Stimulated activated naive CD4-positive, alpha-beta T cell (primary cell): Measurements from ENCODE around the gene TSPAN2.
A peak's percentile ranks its signal among the peaks of the same experiment; 100 is the strongest.

ENCODE experiments used
- DNase-seq, 6 experiments: peaks; one replicate each; lab custom pipeline; 2025; lab: John Stamatoyannopoulos, UW

TSPAN2 gene

DNA sequence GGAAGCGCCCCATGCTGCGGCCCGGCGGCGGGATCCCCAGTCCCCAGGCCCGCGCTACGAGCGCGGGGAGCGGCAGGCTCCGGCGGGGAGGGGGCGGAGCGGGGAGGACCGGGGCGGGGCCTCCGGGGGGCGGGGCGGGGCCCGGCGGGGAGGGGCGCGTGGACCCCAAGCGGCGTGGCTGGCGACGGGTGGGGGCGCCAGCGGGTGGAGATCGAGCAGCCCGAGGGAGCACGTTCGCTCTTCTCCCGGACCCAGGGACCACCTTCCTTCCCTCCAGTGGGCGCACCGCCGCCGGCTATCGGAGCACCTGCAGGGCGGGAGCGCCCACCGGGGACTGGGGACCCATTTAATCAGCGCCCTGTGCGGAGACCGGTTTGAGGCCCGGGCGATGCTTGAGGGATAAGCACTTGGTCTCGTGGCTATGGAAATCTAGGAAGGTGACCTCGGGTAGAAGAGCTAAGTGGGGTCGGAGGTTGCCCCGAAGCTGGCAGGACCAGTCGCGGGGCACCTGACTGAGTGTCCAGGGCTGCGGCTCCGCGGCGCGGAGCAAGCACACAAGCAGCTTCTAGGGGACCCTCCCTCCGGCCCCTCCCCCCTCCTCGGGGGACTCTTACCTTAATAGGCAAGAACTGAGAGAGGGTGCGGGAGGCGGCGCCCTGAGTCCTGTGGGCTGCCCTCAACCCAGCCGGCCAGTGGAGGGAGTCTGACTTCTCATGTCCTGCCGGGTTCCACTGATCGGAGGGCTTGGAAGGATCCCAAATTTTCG, at the start of gene TSPAN2:
TSS of gene TSPAN2 (minus strand) at position 84 of the 766 bp plus-strand sequence. CDS start at position 13, 71 bp downstream.
- peak; percentile 40 to 73 (median 61) for DNase-seq

DNA sequence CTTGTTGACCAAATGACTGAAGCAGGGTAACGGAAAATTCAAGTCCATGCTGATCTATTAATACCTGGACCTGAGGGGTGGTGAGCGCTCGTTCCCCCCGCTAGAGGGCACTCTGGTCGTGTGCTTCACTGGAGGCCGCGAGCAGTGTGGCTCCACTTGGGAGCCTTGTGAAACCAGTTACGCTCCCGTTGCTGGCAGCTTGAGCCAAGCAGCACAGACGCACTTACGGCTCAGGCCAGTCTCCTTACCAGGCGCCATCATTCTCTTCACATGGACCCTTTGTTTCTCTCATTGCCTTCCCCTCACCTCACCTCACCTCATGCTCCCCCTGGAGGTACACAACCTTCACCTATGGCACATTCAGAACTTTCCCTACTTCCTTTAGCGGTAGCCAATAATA, 49.7 kb upstream of the TSPAN2 start:
- peak; percentile 23 to 58 (median 38) for DNase-seq

DNA sequence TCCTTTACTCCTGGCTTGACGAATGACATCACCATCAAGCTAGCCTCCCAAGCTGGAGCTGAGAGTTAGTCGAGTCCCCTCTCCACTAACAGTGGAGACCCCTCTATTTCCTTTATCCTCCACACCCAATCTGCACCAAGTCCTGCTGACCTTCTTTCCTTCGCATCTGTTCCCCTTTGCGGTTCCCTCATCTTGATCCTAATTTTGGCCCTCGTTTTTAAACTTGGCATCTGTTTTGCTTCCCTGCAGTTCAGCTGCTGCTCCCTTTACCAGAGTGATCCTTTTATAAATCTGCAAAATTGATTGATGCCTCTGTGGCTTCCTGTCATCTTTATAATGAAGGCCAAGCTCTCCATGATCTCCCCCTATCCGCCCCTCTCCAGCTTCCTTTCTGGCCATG, 49.0 kb upstream of the TSPAN2 start:
- DNase-seq, result no peak

DNA sequence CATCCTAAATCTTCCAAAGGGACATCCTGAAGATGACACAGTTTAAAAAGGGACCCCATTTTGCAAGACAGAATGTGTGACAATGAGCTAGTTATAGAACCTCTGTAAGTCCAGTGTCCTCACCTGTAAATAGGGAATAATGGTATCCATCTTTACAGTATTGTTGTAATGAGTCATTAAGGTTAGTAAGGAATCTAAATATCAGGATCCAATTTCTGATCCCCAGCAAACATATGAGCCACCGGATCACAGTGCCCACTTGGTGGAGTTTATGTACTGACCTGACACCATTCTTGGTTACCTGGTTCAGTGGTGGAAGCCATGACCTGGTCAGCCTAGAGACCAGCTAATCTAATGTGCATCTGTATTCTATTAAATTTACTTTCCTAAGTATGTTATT, 47.9 kb upstream of the TSPAN2 start:
- no peak for DNase-seq

GRCh38 chr1:115136706-115137105, 47.4 kb upstream of the TSPAN2 start:
- DNase-seq, result no peak

- DNase-seq, result no peak
These were observed 46.8 kb upstream of the TSPAN2 start for GRCh38 chr1:115136106-115136505.

DNA sequence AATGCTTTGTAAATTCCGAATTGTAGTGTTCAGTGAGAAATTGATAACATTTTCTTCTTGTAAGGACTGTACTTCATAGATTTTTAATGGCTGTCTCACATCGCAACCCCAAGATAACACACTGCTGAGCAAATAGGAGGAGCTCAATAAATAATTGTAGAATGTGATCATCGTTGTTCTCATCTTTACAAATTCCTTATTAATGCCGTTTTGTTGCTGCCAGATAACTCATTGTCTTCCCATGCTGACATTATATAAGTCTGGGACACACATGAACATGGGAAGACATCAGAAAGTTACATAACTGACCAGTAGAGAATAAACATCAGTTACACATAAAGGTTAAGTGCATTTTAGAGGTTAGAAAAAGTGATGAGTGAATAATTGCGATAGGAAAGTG, 46.4 kb upstream of the TSPAN2 start:
- DNase-seq, result no peak

DNA sequence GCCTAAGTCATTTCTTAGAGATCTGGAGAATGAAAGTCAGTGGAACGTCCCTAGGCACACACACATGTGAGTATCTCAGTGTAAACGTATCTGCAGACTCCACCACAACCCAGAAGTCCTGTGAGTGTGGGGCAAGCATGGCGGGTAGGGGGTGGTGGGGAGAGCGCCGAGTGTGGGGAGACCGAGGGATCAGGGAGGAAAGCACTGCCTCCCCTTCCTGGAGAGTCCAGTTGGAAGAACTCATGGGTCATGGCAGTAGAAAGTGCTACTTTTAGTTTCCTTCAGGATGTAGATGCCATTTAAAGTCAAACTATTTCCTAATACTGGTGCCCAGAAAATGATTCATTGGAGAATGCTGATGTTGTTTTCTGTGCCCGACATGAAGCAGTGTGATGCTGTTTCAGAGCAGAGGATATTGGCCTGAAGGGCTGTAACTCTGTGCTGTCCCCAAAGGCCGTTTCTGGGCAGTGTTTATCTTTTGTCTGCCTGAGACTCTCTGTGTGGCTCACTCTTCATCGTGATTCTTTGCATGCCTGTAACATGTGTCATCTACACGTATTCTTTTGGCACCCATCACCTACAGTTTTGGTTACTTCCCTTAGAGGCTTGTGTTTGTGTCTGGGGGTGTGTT, 45.7 kb upstream of the TSPAN2 start:
- DNase-seq, result no peak

- no peak for DNase-seq
These were observed 44.9 kb upstream of the TSPAN2 start for GRCh38 chr1:115134231-115134630.

GRCh38 chr1:115133440-115133839, 44.1 kb upstream of the TSPAN2 start:
- DNase-seq, result no peak

GRCh38 chr1:115130786-115131185, 41.5 kb upstream of the TSPAN2 start:
- no peak for DNase-seq

GRCh38 chr1:115129071-115129640, 39.9 kb upstream of the TSPAN2 start:
- no peak for DNase-seq

DNA sequence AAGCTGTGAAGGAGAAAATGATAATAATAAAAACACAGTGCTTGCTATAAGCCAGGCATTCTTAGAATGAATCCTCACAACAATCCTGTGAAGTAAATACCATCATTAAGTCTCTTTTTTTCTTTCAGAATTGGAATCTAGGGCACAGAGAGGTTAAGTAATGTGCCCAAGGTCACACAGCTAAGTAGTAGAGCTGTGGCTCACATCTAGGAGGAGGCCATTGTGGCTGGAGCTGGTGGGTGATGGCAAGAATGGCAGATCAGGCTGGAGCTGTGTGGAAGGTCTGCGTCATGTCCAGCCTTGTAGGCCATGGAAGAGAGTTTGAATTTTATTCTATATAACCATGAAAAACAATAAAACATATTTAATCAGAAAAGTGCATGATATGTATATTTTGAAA, 38.2 kb upstream of the TSPAN2 start:
- no peak for DNase-seq

DNA sequence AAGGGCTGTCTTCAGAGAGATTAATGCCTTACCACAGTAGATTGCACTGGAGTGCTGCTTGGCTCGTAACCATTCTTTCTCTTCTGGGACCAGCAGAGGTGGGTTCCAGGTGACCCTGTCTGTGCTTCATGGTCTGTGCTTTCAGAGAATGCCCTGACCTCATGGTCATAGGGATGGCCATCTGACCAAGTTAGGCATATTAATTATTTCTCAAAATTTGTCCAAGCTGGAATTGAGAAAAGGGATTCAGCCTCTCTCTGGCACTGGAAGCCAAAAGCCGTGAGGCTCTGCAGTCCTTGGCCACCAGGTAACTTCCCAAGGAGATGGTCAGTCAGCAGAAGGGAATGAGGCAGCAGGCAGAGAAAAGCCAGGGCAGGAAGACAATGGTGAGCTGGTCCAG, 37.2 kb upstream of the TSPAN2 start:
- DNase-seq, result no peak

DNA sequence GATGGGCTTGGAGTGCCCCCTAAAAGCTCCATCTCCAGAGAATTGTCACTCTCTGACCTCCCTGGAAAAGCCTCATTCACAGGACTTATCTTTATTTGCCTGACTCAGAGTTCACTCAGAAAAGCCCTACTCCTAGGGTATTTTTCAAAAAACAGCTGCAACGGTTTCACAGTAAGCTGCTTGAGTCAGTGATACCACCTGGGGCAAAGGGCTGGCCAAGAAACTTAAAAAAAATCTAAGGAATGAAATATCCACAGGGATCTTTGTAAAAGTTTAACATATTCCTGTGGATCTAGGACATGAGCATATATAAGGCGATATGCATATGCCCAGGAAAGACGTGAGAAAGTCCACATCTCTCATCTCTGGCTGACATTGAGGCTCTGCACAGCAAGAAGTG, 33.8 kb upstream of the TSPAN2 start:
- DNase-seq, result no peak

GRCh38 chr1:115121793-115122192, 32.5 kb upstream of the TSPAN2 start:
- DNase-seq, result no peak

DNA sequence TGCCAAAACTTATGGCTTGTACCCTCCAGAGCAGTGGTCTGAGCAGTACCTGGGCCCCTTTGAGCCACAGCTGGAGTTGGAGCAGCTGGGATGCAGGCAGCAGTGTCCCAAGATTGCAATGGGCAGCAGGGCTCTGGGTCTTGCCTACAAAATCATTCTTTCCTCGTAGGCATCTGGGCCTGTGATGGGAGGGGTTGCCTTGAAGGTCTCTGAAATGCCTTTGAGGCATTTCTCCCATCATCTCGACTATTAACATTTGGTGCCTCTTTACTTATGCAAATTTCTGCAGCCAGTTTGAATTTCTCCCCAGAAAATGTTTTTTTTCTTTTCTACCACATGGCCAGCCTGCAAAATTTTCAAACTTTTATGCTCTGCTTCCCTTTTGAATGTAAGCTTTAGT, 31.0 kb upstream of the TSPAN2 start:
- no peak for DNase-seq

DNA sequence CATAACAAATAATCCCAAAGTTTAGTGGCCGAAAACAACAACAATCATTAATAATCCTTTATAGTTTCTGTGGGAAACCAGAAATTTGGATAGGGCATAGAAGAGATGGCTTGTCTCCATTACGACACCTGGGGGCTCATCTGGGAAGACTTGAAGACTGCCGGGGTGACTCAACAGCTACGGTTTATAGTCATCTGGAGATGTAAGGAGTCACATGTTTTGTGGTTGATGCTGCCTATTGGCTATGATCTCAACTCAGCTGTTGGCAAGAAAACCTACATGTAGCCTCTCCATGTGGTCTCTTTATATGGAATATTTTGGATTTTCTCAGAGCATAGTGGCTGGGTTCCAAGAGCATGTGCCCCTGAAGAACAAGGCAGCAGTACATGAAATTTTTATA, 29.3 kb upstream of the TSPAN2 start:
- no peak for DNase-seq

- no peak for DNase-seq
These were observed 28.8 kb upstream of the TSPAN2 start for GRCh38 chr1:115118086-115118485.

- DNase-seq, result no peak
These were observed 28.0 kb upstream of the TSPAN2 start for GRCh38 chr1:115117298-115117697.

DNA sequence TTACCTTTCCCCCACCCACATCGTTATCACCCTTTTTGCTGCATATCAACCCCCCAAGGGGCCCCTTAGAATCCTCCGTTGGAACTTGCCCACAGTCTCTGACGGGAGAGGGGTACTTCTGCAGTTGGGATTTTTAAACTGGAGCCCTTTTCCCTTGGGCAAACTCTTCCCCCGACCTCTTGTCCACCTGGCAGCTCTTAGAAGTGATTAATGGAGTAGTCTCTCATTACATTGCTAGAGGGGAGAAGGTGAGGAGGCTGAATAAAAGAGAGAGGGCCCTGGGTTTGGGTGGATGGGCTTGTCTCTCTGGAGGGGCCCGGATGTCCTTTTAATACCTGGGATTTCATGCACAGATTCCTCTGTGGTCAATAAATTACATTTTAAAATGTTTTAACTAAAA, 27.2 kb upstream of the TSPAN2 start:
- DNase-seq, result no peak

GRCh38 chr1:115115521-115116161, 26.3 kb upstream of the TSPAN2 start:
- no peak for DNase-seq

DNA sequence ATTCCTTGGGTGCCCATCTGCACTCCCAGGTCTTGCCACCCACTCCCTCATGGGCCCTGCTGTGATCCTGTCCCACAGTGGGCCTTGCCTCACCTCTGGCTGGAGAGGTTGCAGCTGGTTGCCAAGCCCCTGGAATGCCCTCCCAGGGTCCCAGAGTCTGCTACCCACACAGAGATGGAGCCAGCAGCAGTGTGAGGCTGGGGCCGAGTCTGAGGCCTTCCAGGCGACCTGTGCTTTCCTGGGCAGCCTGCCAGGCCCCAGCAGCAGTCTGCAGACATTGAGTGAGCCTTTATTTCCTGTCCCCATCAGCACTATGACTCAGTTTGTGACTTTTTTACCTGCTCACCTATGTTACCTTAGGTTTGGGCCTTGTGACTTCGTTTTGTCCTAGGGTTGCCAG, 25.0 kb upstream of the TSPAN2 start:
- no peak for DNase-seq
